HCT116 (cell line): ENCODE measurements around the gene PKHD1.

Experiments used
- POLR2AphosphoS5 ChIP-seq: IDR thresholded peaks from 2 replicates; pipeline ENCODE4 v1.6.1; 2011; ENCODE audit warnings: mild to moderate bottlenecking, low read depth, low read length, moderate library complexity
- SRF ChIP-seq: IDR thresholded peaks from 2 replicates; pipeline ENCODE4 v1.6.1; 2012; ENCODE audit warnings: low read depth
- YY1 ChIP-seq: IDR thresholded peaks from 2 replicates; pipeline ENCODE4 v1.6.1; 2011; ENCODE audit warnings: low read length, low read depth, moderate library complexity, mild to moderate bottlenecking; ENCODE audit not compliant: insufficient replicate concordance; ENCODE audit errors: extremely low read depth
- ZNF274 ChIP-seq: fragments of 200-500 bp; sonication (Bioruptor generic); IDR thresholded peaks from 2 replicates; pipeline ENCODE4 v1.6.1; 2014; ENCODE audit warnings: mild to moderate bottlenecking, low read depth, low read length, inconsistent platforms
- TF ChIP-seq, protein P1 (sequence below), 3 experiments: fragments of 200-600 bp in 1 of 3; sonication (generic) in 1 of 3; IDR thresholded peaks in 2 of 3; conservative IDR thresholded peaks in 1 of 3; 2 replicates each; pipeline ENCODE4 v1.5.1; 2012 to 2017; ENCODE audit warnings: low read depth in 2 of 3, low read length in 2 of 3, antibody characterized with exemption in 1 of 3, borderline replicate concordance in 1 of 3, control low read depth in 1 of 3, mild to moderate bottlenecking in 1 of 3, mixed read lengths in 1 of 3, mixed run types in 1 of 3, moderate library complexity in 1 of 3; ENCODE audit not compliant: insufficient read depth in 1 of 3
- TF ChIP-seq, protein P2 (sequence below): IDR thresholded peaks from 2 replicates; pipeline ENCODE4 v1.6.1; 2012; ENCODE audit warnings: low read depth

DNA sequence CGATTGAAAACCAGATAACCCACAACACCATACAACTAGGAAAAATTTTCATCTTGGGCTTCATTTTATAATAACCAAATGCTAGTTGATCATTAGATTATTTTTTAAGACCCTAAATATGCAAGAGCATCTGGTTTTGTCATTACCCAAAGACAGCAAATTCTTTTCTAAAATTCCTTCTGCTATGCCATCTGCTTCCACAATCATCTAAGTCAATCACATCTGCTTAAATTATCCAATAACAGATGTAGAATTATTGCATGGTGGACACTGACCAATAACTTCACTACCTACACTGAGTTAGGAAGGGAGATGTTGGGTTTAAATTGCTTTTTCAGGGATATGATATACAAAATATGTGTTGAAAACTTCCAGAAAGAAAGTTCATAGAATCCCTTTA, 41.9 kb downstream of the PKHD1 start:
- no peak for TF ChIP-seq YY1
- no peak for TF ChIP-seq ZNF274
- TF ChIP-seq, protein P1, sequence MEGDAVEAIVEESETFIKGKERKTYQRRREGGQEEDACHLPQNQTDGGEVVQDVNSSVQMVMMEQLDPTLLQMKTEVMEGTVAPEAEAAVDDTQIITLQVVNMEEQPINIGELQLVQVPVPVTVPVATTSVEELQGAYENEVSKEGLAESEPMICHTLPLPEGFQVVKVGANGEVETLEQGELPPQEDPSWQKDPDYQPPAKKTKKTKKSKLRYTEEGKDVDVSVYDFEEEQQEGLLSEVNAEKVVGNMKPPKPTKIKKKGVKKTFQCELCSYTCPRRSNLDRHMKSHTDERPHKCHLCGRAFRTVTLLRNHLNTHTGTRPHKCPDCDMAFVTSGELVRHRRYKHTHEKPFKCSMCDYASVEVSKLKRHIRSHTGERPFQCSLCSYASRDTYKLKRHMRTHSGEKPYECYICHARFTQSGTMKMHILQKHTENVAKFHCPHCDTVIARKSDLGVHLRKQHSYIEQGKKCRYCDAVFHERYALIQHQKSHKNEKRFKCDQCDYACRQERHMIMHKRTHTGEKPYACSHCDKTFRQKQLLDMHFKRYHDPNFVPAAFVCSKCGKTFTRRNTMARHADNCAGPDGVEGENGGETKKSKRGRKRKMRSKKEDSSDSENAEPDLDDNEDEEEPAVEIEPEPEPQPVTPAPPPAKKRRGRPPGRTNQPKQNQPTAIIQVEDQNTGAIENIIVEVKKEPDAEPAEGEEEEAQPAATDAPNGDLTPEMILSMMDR (IDR thresholded peaks at IDR 0.05 in 2 of 3, conservative IDR thresholded peaks at IDR 0.05 in 1 of 3; ENCODE audit: borderline replicate concordance in 1 of 3, insufficient read depth in 1 of 3, low read depth in 2 of 3, low read length in 2 of 3), result no peak
- TF ChIP-seq SRF, result no peak
- TF ChIP-seq, protein P2, sequence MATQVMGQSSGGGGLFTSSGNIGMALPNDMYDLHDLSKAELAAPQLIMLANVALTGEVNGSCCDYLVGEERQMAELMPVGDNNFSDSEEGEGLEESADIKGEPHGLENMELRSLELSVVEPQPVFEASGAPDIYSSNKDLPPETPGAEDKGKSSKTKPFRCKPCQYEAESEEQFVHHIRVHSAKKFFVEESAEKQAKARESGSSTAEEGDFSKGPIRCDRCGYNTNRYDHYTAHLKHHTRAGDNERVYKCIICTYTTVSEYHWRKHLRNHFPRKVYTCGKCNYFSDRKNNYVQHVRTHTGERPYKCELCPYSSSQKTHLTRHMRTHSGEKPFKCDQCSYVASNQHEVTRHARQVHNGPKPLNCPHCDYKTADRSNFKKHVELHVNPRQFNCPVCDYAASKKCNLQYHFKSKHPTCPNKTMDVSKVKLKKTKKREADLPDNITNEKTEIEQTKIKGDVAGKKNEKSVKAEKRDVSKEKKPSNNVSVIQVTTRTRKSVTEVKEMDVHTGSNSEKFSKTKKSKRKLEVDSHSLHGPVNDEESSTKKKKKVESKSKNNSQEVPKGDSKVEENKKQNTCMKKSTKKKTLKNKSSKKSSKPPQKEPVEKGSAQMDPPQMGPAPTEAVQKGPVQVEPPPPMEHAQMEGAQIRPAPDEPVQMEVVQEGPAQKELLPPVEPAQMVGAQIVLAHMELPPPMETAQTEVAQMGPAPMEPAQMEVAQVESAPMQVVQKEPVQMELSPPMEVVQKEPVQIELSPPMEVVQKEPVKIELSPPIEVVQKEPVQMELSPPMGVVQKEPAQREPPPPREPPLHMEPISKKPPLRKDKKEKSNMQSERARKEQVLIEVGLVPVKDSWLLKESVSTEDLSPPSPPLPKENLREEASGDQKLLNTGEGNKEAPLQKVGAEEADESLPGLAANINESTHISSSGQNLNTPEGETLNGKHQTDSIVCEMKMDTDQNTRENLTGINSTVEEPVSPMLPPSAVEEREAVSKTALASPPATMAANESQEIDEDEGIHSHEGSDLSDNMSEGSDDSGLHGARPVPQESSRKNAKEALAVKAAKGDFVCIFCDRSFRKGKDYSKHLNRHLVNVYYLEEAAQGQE, result no peak
- TF ChIP-seq POLR2AphosphoS5, result no peak
